ENCODE measurements around the gene EVPLL.

DNA sequence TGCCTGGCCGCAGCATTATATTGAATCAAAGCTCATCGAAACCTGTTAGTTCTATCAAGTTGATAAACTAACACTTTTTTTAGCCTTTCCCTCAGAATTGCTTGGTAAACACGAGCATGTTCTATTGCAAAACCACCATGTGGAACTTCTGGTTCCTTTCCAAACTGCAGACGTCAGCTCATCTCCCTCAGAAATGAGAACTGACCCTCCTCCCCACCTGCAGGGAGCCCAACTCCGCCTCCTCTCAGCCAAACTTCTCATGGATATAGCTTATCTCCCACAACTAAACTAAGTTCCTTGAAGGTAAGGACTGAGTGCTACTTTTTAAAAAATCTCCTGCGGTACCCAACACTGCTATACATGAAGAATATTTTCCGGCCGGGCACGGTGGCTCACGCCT, 21.0 kb upstream of the EVPLL start:
- TF ChIP-seq POLR2A (IDR thresholded peaks at IDR 0.05) = no peak
- TF ChIP-seq, protein P1, sequence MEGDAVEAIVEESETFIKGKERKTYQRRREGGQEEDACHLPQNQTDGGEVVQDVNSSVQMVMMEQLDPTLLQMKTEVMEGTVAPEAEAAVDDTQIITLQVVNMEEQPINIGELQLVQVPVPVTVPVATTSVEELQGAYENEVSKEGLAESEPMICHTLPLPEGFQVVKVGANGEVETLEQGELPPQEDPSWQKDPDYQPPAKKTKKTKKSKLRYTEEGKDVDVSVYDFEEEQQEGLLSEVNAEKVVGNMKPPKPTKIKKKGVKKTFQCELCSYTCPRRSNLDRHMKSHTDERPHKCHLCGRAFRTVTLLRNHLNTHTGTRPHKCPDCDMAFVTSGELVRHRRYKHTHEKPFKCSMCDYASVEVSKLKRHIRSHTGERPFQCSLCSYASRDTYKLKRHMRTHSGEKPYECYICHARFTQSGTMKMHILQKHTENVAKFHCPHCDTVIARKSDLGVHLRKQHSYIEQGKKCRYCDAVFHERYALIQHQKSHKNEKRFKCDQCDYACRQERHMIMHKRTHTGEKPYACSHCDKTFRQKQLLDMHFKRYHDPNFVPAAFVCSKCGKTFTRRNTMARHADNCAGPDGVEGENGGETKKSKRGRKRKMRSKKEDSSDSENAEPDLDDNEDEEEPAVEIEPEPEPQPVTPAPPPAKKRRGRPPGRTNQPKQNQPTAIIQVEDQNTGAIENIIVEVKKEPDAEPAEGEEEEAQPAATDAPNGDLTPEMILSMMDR (IDR thresholded peaks at IDR 0.05) = no peak
